ENCODE measurements around the gene ALPK1.

DNA sequence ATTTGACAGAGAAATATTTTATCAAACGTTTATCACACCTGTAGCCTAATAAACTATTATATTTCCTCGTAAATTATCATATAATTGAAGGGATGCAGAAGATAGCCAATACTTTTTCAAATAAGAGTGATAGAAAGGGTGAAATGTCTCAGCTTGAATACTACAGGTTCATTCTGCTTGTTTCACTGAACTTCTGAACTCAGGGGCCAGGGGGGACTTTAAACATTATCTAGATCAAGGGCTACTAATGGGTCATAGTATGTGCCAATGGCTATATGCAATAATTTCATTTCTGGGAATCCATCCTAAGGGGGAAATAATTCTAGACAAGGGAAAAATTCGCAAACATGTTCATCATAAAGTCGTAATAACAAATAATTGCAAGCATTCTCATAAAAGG is 2.6 kb downstream of the ALPK1 start:
- no peak for TF ChIP-seq MXI1 (conservative IDR thresholded peaks at IDR 0.05; ENCODE audit: poor library complexity, severe bottlenecking)
- TF ChIP-seq, protein P1, sequence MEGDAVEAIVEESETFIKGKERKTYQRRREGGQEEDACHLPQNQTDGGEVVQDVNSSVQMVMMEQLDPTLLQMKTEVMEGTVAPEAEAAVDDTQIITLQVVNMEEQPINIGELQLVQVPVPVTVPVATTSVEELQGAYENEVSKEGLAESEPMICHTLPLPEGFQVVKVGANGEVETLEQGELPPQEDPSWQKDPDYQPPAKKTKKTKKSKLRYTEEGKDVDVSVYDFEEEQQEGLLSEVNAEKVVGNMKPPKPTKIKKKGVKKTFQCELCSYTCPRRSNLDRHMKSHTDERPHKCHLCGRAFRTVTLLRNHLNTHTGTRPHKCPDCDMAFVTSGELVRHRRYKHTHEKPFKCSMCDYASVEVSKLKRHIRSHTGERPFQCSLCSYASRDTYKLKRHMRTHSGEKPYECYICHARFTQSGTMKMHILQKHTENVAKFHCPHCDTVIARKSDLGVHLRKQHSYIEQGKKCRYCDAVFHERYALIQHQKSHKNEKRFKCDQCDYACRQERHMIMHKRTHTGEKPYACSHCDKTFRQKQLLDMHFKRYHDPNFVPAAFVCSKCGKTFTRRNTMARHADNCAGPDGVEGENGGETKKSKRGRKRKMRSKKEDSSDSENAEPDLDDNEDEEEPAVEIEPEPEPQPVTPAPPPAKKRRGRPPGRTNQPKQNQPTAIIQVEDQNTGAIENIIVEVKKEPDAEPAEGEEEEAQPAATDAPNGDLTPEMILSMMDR (IDR thresholded peaks at IDR 0.05; ENCODE audit: poor library complexity, severe bottlenecking): no peak
- TF ChIP-seq POLR2AphosphoS5 (IDR thresholded peaks at IDR 0.05): no peak

Data from neural cell (in vitro differentiated cells).